GM23338 (cell line): ENCODE data around the gene PLBD1.

Experiments used
- CREB1 ChIP-seq: fragments of 250-450 bp; sonication (Bioruptor Pico); IDR thresholded peaks from 2 replicates; pipeline ENCODE4 v1.5.0; 2020; ENCODE audit warnings: low read depth, mild to moderate bottlenecking, moderate library complexity
- EZH2 ChIP-seq: fragments of 200-600 bp; sonication (generic); IDR thresholded peaks from one replicate; pipeline ENCODE4 v1.8.0; 2017; ENCODE audit warnings: antibody characterized with exemption, mild to moderate bottlenecking, low read depth; ENCODE audit not compliant: unreplicated experiment
- EZH2phosphoT487 ChIP-seq: fragments of 200-600 bp; sonication (generic); IDR thresholded peaks from one replicate; pipeline ENCODE4 v1.8.1; 2018; ENCODE audit warnings: antibody characterized with exemption; ENCODE audit not compliant: unreplicated experiment
- JUNB ChIP-seq: IDR thresholded peaks from one replicate; pipeline ENCODE4 v1.6.1; 2016; ENCODE audit warnings: antibody characterized with exemption; ENCODE audit not compliant: unreplicated experiment
- NANOG ChIP-seq: IDR thresholded peaks from 2 replicates; pipeline ENCODE4 v1.6.1; 2016; ENCODE audit warnings: antibody characterized with exemption, borderline replicate concordance
- POLR2AphosphoS5 ChIP-seq: IDR thresholded peaks from 2 replicates; pipeline ENCODE4 v1.6.1; 2016; ENCODE audit warnings: antibody characterized with exemption, low read depth
- STAT1 ChIP-seq: IDR thresholded peaks from one replicate; pipeline ENCODE4 v1.6.1; 2016; ENCODE audit warnings: antibody characterized with exemption; ENCODE audit not compliant: unreplicated experiment
- ZNF114 ChIP-seq: fragments of 250-450 bp; sonication (Bioruptor Pico); IDR thresholded peaks from 2 replicates; pipeline ENCODE4 v1.5.0; 2020; ENCODE audit warnings: mild to moderate bottlenecking, moderate library complexity
- ZNF331 ChIP-seq: fragments of 250-450 bp; sonication (Bioruptor Pico); IDR thresholded peaks from 2 replicates; pipeline ENCODE4 v1.5.0; 2020; ENCODE audit warnings: low read depth, mild to moderate bottlenecking, moderate library complexity
- TF ChIP-seq, protein P1 (sequence below), 2 experiments: fragments of 200-600 bp in 1 of 2; sonication (generic) in 1 of 2; conservative IDR thresholded peaks; 2 replicates each; pipeline versions ENCODE4 v1.5.1 to v1.6.1; 2016 to 2017; ENCODE audit warnings: antibody characterized with exemption in 2 of 2, low read depth in 2 of 2, mild to moderate bottlenecking in 2 of 2, moderate library complexity in 1 of 2
- TF ChIP-seq, protein P2 (sequence below): IDR thresholded peaks from one replicate; pipeline ENCODE4 v1.6.1; 2018; ENCODE audit warnings: antibody characterized with exemption; ENCODE audit not compliant: unreplicated experiment

GRCh38 chr12:14510574-14510973 is 57.1 kb downstream of the PLBD1 start:
- TF ChIP-seq, protein P1, sequence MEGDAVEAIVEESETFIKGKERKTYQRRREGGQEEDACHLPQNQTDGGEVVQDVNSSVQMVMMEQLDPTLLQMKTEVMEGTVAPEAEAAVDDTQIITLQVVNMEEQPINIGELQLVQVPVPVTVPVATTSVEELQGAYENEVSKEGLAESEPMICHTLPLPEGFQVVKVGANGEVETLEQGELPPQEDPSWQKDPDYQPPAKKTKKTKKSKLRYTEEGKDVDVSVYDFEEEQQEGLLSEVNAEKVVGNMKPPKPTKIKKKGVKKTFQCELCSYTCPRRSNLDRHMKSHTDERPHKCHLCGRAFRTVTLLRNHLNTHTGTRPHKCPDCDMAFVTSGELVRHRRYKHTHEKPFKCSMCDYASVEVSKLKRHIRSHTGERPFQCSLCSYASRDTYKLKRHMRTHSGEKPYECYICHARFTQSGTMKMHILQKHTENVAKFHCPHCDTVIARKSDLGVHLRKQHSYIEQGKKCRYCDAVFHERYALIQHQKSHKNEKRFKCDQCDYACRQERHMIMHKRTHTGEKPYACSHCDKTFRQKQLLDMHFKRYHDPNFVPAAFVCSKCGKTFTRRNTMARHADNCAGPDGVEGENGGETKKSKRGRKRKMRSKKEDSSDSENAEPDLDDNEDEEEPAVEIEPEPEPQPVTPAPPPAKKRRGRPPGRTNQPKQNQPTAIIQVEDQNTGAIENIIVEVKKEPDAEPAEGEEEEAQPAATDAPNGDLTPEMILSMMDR (conservative IDR thresholded peaks at IDR 0.05; ENCODE audit: low read depth in 2 of 2) = no peak
- TF ChIP-seq EZH2phosphoT487 (no peak), POLR2AphosphoS5 (no peak), CREB1 (no peak), EZH2 (no peak), NANOG (no peak), STAT1 (no peak), JUNB (no peak), ZNF114 (CRISPR knock-in tag) (no peak), ZNF331 (CRISPR knock-in tag) (no peak)
- TF ChIP-seq, protein P2, sequence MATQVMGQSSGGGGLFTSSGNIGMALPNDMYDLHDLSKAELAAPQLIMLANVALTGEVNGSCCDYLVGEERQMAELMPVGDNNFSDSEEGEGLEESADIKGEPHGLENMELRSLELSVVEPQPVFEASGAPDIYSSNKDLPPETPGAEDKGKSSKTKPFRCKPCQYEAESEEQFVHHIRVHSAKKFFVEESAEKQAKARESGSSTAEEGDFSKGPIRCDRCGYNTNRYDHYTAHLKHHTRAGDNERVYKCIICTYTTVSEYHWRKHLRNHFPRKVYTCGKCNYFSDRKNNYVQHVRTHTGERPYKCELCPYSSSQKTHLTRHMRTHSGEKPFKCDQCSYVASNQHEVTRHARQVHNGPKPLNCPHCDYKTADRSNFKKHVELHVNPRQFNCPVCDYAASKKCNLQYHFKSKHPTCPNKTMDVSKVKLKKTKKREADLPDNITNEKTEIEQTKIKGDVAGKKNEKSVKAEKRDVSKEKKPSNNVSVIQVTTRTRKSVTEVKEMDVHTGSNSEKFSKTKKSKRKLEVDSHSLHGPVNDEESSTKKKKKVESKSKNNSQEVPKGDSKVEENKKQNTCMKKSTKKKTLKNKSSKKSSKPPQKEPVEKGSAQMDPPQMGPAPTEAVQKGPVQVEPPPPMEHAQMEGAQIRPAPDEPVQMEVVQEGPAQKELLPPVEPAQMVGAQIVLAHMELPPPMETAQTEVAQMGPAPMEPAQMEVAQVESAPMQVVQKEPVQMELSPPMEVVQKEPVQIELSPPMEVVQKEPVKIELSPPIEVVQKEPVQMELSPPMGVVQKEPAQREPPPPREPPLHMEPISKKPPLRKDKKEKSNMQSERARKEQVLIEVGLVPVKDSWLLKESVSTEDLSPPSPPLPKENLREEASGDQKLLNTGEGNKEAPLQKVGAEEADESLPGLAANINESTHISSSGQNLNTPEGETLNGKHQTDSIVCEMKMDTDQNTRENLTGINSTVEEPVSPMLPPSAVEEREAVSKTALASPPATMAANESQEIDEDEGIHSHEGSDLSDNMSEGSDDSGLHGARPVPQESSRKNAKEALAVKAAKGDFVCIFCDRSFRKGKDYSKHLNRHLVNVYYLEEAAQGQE = no peak
